Measurements from ENCODE around the gene SUN1. TPM values are rescaled to one million over a fixed set of nuclear protein-coding genes. Genes with fewer than 3 reads are reported as not detected.
"Not testable (repeated sequence)": the region's sequence is repeated elsewhere in the genome, so short reads cannot be mapped to it uniquely, and the experiment has no call there.

The SUN1 gene
- total RNA-seq, 2 donors from 2014 or later, result 106 to 109 TPM

GRCh38 chr7:800692-801091 lies 31.6 kb upstream of the SUN1 start:
- no peaks in the 10 kb centered on the region for H3K36me3 Mint-ChIP-seq
- H3K27ac Mint-ChIP-seq, result no peak overlapping the region
- ATAC-seq (no peak), DNase-seq (ENCODE audit: low spot score in 2 of 2) (no peak)
- H3K9me3 Mint-ChIP-seq, result no peaks in the 10 kb centered on the region

DNA sequence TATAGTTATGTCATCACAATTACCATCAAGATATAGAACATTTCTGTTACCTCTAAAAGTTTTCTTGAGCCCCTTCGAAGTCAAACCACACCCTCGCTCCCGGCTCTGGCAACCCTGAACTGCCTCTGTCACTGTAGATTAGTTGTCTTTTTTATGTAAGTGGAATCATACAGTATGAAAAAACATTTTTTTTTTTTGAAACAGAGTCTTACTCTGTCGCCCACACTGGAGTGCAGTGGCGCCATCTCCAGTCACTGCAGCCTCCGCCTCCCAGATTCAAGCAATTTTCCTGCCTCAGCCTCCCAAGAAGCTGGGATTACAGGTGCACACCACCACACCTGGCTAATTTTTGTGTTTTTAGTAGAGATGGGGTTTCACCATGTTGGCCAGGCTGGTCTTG lies 30.9 kb upstream of the SUN1 start:
- not testable (repeated sequence) for DNase-seq (ENCODE audit: low spot score in 2 of 2); H3K9me3 Mint-ChIP-seq; ATAC-seq; H3K36me3 Mint-ChIP-seq; H3K27ac Mint-ChIP-seq

DNA sequence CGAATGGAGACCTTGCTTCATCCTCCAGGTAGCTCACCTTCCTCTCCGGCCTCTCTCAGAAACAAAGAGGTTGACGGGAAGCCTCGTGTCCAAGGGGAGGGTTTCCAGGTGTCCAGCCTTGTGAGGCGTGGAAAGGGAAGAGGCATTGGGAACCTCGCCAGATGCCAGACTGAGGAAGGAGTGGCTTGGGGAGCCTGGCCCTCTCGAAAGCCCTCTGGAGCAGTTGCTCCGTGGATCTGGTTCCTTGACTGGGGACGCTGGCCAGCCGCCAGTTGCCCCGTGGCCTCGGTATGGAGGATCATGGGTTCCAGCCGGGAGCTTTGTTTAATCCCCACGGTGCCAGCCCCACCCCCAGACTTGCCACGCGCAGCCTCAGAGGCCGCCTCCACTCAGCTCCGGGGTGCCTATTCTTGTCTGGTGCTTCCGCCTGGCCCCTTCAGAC lies 30.3 kb upstream of the SUN1 start:
- Mint-ChIP-seq H3K9me3 (no peaks in the 10 kb centered on the region), H3K36me3 (no peaks in the 10 kb centered on the region), H3K27ac (peak overlapping the region in 1 of 2 donors; percentile 65)
- DNase-seq (ENCODE audit: low spot score in 2 of 2), result no peak
- ATAC-seq, result no peak

- no peak for ATAC-seq
- peaks cover 0 to 2% of the 10 kb centered on the region in 2 donors for H3K36me3 Mint-ChIP-seq
- H3K9me3 Mint-ChIP-seq, result peaks cover 0 to under 1% of the 10 kb centered on the region in 2 donors
- H3K27ac Mint-ChIP-seq, result peak overlapping the region in 1 of 2 donors; percentile 6
- DNase-seq (ENCODE audit: low spot score in 2 of 2), result no peak
Measured at GRCh38 chr7:802500-803242, 29.6 kb upstream of the SUN1 start.

DNA sequence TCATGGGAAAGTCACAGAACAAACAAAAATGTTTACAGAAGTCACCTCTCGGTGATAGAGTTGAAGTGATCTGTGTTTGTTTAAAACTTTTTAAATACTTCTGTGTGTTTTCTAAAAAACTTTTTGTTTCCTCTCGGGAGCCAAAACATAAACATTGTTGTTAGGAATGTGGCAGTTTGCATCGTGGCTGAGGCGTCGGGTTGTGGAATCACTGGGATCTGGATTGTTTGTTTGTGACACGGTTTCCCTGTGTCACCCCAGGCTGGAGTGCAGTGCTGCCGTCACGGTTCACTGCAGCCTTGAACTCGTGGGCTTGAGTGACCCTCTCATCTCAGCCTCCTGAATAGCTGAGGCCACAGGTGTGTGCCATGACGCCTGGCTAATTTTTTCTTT lies 29.0 kb upstream of the SUN1 start:
- H3K27ac Mint-ChIP-seq, result peak overlapping the region in 1 of 2 donors; percentile 6
- peaks cover 0 to 6% of the 10 kb centered on the region in 2 donors for H3K9me3 Mint-ChIP-seq
- peaks cover 0 to 7% of the 10 kb centered on the region in 2 donors for H3K36me3 Mint-ChIP-seq
- DNase-seq (ENCODE audit: low spot score in 2 of 2) (no peak), ATAC-seq (no peak)

GRCh38 chr7:803796-804195 lies 28.5 kb upstream of the SUN1 start:
- not testable (repeated sequence) for ATAC-seq; H3K9me3 Mint-ChIP-seq; H3K27ac Mint-ChIP-seq; DNase-seq (ENCODE audit: low spot score in 2 of 2)
- H3K36me3 Mint-ChIP-seq, result peaks cover 0 to 10% of the 10 kb centered on the region in 2 donors

DNA sequence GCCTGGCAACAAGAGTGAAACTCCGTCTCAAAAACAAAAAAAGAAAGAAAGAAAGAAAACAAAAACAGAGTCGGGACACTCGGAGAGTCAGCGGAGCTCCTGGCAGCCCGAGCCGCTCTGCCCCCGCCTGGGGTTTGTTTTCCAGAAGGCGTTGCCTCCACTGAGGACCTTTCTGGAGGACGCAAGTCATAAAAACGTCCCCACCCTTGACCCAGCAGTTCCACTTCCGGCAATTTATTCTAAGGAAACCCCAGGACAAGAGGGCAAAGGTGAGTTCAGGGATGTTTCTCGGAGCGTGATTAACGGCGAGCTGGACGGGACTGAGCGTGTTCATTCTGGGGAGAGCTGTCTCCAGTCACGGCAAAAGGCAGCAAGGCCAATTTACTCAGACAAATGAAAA lies 27.0 kb upstream of the SUN1 start:
- Mint-ChIP-seq H3K36me3 (peaks cover 0 to 10% of the 10 kb centered on the region in 2 donors), H3K9me3 (peaks cover 0 to 8% of the 10 kb centered on the region in 2 donors), H3K27ac (no peak overlapping the region)
- ATAC-seq (no peak), DNase-seq (ENCODE audit: low spot score in 2 of 2) (no peak)

DNA sequence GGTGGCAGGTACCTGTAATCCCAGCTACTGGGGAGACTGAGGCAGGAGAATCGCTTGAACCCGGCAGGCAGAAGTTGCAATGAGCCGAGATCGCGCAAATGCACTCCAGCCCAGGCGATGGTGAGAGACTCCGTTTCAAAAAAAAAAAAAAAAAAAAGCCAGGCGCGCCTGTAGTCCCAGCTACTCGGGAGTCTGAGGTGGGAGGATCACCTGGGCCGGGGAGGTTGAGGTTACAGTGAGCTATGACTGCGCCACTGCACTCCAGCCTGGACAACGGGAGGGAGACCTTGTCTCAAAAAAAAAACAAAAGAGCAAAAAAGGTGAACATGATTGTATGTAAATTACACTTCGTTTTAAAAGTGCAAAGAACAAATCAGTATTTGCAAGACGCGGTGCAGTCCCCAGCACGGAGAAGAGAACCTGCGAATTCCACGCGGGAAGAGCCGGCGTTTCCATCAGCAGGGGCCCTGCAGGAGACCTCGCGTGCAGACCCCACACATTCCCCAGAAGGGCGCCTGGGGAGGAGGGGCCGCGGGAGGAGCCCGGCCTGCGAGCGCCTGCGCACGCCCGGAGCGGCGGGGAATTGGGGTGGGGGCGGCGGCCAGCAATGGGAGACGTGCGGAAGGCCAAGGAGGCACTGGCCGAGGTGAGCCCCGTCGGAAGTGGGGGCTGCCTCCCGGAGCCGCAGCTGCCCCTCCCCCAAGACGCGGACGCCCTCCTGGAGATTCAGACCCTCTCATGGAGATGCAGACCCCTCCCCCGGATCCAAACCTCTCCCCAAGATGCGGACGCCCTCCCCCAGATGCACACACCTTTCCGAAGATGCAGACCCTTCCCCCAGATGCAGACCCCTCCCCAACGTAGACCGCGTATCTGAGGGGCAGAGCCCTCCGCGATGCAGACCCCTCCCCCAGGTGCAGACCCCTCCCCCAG lies 16.7 kb upstream of the SUN1 start:
- peak in 1 of 2 donors; percentile 47 for DNase-seq (ENCODE audit: low spot score in 2 of 2)
- H3K36me3 Mint-ChIP-seq, result peaks cover 10 to 21% of the 10 kb centered on the region in 2 donors
- peak overlapping the region in 1 of 2 donors; percentile 74 for H3K27ac Mint-ChIP-seq
- no peaks in the 10 kb centered on the region for H3K9me3 Mint-ChIP-seq
- ATAC-seq, result peak in 1 of 2 donors; percentile 17

GRCh38 chr7:816300-816750 lies 16.0 kb upstream of the SUN1 start:
- Mint-ChIP-seq H3K36me3 (peaks cover 10 to 21% of the 10 kb centered on the region in 2 donors), H3K27ac (no peak overlapping the region), H3K9me3 (no peaks in the 10 kb centered on the region)
- peak; percentile 97 to 98 for DNase-seq (ENCODE audit: low spot score in 2 of 2)
- ATAC-seq, result peak; percentile 93 to 97

GRCh38 chr7:816751-817671 lies 15.3 kb upstream of the SUN1 start:
- Mint-ChIP-seq H3K36me3 (peaks cover 10 to 21% of the 10 kb centered on the region in 2 donors), H3K27ac (peak overlapping the region; percentile 93 to 96), H3K9me3 (no peaks in the 10 kb centered on the region)
- ATAC-seq, result peak; percentile 4 to 47
- DNase-seq (ENCODE audit: low spot score in 2 of 2), result peak; percentile 46 to 80

GRCh38 chr7:818031-818699 lies 14.1 kb upstream of the SUN1 start:
- ATAC-seq, result no peak
- Mint-ChIP-seq H3K9me3 (no peaks in the 10 kb centered on the region), H3K36me3 (peaks cover 10 to 21% of the 10 kb centered on the region in 2 donors), H3K27ac (peak overlapping the region; percentile 93 to 96)
- DNase-seq (ENCODE audit: low spot score in 2 of 2), result no peak

DNA sequence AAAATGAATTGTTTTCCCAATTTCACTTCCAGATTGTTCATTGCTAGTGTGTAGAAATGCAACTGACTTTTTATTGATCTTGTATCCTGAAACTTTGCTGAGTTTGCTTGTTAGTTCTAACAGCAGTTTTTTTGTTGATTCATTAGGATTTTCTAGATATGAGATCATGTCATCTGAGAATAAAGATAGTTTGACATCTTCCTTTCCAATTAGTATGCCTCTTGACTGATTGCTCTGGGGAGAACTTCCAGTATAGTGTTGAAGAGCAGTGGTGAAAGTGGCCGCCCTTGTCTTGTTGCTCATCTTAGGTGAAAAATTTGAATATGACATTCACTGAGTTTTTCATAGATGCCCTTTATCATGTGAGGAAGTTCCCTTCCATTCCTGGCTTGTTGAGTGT lies 11.9 kb upstream of the SUN1 start:
- peak overlapping the region in 1 of 2 donors; percentile 10 for H3K27ac Mint-ChIP-seq
- no peak for DNase-seq (ENCODE audit: low spot score in 2 of 2)
- peaks cover 10 to 21% of the 10 kb centered on the region in 2 donors for H3K36me3 Mint-ChIP-seq
- ATAC-seq, result peak in 1 of 2 donors; percentile 7
- no peaks in the 10 kb centered on the region for H3K9me3 Mint-ChIP-seq

- H3K36me3 Mint-ChIP-seq, result peaks cover 10 to 21% of the 10 kb centered on the region in 2 donors
- no peak overlapping the region for H3K27ac Mint-ChIP-seq
- H3K9me3 Mint-ChIP-seq, result no peaks in the 10 kb centered on the region
- no peak for ATAC-seq
- no peak for DNase-seq (ENCODE audit: low spot score in 2 of 2)
Measured at GRCh38 chr7:821688-822087, 10.6 kb upstream of the SUN1 start.

GRCh38 chr7:822692-823276 lies 9.5 kb upstream of the SUN1 start:
- Mint-ChIP-seq H3K27ac (no peak overlapping the region), H3K9me3 (no peaks in the 10 kb centered on the region), H3K36me3 (peaks cover 6 to 19% of the 10 kb centered on the region in 2 donors)
- ATAC-seq (no peak), DNase-seq (ENCODE audit: low spot score in 2 of 2) (no peak)

DNA sequence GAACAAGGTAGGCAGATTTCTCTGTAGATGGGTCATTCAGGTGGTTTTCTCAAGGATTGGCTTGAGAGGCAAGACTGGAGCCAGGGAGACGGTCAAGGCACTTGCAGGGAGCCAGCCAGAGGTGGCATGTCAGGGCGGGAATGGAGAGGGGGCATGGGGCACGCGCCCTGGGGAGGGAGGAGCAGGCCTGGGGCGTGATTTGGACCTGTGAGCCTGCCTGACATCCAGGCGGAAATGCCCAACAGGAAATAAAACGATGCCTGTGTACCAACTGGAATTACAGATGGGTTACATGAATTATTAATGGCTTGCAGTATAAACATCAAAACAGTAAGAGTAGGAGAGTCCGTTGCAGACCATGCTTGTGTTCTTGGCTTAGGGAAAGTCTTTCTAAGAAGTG lies 8.6 kb upstream of the SUN1 start:
- Mint-ChIP-seq H3K27ac (peak overlapping the region in 1 of 2 donors; percentile 58), H3K9me3 (no peaks in the 10 kb centered on the region)
- ATAC-seq, result no peak

More for the DNA sequence above, 8.6 kb upstream of the SUN1 start:
- no peak for DNase-seq (ENCODE audit: low spot score in 2 of 2)
- peaks cover 0 to 13% of the 10 kb centered on the region in 2 donors for H3K36me3 Mint-ChIP-seq

Data from activated naive CD4-positive, alpha-beta T cell treated with anti-CD3 and anti-CD28 coated beads, Interleukin-2, amount 50 U/mL, for 72 hours (primary cell).